GM18526 (cell line): ENCODE data around the gene RBM38.

Experiments used
- POLR2A ChIP-seq: IDR thresholded peaks from 3 replicates; pipeline ENCODE4 v1.6.1; 2011; ENCODE audit not compliant: insufficient read length; ENCODE audit errors: extremely low read depth

The RBM38 gene

DNA sequence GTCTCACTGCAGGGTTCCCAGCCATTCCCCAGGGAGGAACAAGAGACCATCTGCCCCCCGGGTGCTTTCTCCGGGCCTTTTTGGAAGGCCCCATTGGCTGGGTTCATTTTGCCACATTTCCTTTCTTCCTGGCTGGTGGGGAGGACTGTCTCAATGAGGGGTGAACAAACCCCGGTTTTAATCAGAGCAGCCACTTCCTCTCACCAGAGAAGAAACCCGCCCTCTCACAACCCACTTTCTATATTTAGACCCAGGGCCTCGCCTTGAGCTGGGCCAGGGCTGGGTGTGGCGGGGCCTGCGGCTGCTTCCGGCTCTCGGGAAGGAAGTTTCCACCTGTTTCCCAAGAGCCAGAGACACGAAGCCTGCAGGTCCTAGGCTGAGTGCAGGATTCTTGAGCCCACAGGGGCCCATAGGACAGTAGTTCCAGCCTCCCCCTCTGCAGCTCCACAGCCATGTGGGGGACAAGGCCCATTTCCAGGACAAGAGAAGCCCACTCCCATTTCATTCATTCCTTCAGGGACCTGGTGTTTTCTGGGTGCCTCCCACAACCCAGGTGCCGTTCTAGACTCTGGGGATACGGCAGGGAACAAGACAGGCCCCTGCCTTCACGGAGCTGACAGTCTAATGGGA is 41.8 kb downstream of the RBM38 start:
- no peak for TF ChIP-seq POLR2A

DNA sequence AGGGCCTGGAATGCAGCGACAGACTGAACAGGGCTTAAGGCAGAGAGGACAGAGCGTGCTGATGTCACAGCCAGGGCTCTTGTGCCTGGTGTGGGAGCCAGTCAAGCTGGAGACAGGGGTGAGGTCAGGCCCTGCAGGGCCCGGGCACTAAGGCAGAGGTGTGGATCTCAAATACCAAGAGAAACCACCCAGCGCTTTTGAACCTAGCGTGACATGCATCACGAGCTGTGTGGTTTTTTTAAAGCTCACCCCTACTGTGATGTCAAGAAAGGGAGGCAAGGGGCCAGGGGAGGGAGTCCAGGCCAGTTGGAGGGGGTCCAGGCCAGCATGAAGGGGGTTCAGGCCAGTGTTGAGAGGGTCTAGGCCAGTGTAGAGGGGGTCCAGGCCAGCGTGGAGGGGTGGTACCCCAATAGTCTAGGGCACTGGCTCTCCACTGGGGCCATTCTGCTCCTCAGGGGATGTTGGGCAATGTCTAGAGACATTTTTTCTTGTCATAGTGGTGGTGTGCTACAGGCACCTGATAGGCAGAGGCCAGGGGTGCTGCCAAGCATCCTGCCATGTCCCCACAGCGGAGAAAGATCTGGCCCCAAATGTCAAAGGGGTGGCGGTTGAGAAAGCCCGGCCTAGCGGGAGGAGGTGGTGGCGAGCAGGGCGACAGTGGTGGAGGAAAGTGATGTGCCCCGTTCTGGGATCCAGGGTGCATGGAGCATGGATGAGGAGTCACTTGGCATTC is 42.6 kb downstream of the RBM38 start:
- TF ChIP-seq POLR2A, result no peak

DNA sequence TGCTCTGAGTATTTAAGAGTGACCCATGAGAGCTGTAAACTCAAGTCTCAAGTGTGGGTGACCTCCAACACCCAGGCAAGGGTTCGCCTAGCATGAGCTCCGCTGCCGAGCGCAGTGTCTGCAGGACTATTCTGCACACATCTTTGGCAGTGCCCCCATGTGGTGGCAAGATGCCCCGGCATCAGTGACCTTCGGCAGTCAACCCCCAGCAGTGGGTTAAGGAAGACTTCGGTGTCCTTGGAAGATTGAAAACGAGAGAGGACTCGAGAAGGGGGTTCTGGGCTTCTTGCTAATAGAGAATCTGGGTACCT is 43.1 kb downstream of the RBM38 start:
- TF ChIP-seq POLR2A, result no peak

DNA sequence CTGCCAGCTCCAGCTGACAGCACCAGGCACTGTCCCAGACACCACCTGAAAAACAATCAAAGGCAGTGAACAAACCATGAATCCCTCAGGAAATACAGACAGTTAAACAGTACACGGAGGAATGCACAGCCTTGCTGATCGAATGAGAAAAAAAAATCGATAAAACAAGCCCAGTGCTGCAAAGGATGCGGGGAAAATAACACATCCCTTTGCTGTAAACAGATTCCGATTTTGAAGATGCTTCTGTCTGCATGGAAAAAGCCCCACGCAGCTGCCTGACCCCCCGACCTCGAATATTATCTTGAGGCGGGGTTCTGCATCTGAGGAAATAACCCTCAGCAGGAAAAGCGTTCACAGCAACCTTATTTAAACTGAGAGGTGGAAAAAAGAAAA is 43.9 kb downstream of the RBM38 start:
- no peak for TF ChIP-seq POLR2A

DNA sequence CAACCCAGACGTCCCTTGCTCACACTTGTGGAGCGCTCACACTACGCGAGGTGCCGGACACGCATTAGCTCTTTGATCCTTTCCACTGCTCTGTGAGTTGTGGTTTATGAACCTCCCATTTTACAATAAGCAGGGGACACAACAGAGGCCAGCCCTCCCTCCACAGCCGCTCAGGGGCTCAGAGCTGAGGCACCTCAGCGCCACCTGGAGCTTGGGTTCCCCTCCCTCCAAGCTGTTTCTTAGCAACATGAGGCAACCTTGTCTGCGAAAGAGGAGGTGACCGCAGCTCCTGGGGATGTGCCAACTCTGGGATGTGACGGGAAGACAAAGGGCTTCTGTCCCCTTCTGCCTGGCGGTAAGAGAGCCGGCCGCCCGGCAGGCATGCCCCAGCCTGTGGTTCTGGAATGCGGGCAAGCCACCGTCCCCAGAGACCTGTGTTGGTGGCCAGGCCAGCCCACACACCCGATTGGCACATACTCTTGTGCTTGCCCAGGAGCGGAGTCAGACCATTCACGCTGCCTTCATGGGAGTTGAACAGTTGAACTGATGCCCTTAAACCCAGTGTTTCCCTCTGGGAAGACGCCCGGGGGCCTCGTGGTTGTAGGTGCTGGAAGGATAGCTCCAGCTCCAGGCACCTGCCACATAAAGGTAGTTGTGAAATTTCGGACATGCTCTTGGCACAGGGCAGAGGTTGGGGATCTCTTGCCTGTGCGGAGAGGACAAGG is 44.5 kb downstream of the RBM38 start:
- no peak for TF ChIP-seq POLR2A

DNA sequence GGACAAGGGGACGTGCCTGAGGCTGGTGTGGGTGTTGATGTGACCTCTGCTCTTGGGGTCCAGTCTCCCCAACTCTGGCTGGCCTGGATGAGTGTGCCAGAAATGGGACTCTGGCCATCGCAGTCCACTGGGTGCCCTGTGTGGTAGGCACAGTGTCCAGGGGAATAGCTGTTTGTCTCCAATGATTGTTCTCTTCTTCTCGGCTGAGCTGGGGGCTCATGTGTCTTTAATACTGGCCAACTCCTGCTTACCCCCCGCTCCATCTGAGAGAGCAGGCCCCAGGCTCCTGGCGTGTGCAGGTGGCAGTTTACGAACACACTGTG is 45.0 kb downstream of the RBM38 start:
- no peak for TF ChIP-seq POLR2A

DNA sequence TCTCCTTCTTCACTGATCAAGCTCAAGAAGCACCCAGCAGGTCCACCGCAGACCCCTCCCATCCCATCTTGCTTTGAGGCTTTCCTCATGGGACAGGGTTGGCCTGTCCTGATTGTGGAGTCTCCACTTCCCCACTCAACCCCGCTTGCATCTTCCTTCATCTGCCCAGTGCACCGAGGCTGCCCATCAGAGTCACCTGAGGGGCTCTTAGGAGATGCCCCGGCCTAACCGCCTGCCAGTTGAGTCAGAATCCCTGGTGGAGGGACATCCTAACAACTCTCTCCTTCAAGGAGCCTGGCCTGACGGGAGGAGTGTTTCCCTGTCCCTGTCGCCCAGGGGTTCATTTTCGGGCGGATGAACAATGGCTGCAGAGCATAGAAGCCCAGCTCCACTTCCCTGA is 46.1 kb downstream of the RBM38 start:
- no peak for TF ChIP-seq POLR2A

DNA sequence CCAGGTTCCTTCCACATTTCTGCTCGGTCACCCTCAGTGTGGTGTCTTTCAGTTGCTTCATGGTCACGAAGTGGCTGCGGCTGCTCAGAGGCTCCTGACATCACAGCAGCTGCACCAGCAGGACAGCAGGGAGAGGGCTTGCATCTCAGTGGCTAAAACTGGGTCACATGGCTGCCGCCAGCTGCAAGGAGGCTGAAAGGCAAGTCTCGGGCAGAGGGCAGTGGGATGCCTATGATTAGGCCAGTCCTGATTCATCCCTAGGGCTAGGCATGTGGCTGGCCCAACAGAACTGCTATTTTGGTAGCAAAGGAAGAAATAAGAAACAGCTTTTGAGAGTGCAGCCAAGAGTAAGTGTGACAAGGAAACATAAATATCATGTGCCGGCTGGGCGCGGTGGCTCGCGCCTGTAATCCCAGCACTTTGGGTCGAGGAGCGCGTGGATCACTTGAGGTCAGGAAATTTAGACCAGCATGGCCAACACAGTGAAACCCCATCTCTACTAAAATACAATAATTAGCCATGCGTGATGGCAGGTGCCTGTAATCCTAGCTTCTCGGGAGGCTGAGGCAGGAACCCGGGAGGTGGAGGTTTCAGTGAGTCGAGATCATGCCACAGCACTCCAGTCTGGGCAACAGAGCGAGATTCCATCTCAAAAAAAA is 46.6 kb downstream of the RBM38 start:
- no peak for TF ChIP-seq POLR2A

DNA sequence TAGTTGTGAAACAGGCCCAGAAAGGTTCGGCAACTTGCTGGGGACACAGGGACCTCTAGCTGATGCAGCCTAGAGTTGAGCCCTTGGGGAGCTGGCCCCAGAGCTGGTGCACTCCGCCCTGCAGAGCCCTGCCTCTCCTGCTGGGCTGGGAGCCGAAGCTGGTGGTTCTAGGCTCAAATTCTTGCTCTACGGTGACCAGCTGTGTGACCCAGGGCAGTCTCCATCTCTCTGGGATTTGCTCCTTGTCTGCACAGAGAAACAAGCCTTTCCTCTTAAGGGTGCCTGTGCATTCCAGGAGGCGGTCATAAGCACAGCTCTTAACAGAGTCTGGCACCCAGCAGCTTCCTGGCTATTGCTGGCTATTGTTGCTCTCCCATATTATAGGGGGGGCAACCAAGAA is 47.4 kb downstream of the RBM38 start:
- TF ChIP-seq POLR2A, result no peak

DNA sequence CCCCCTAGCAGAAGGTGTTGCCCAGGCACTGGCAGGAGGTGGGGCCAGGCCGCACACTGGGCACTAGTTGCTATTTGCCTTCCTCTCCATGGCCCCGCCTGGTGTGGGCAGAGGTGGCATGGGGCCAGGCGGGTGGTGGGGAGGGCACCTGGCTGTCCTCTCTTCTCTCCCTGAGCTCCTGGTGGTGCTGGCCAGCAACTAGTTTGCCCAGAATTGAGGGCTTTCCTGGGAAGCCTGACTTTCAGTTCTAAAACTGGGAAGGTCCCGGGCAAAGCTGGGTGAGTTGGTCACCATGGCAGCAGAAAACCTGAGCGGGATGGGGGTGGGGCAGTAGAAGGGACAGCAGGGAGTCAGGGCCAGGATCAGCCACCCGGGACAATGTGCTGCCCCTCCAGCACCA is 48.2 kb downstream of the RBM38 start:
- no peak for TF ChIP-seq POLR2A

DNA sequence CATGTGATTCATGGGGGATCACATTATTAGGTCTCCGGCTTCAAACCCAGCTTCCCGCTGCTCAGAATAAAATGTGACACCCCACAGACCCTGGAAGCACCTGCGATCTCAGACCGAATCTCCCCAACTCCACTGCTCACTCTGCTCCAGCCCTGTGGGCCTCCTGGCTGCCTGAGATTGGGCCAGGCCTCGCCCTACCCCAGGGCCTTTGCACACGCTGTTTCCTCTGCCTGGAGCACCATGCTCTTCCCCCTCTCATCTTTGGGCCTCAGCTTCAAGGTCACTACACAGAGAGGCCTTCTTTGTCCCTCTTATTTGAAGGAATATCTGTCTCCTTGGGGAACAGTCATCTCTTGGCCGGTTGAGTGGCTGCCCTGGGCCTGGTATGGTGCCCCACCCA is 48.8 kb downstream of the RBM38 start:
- no peak for TF ChIP-seq POLR2A

DNA sequence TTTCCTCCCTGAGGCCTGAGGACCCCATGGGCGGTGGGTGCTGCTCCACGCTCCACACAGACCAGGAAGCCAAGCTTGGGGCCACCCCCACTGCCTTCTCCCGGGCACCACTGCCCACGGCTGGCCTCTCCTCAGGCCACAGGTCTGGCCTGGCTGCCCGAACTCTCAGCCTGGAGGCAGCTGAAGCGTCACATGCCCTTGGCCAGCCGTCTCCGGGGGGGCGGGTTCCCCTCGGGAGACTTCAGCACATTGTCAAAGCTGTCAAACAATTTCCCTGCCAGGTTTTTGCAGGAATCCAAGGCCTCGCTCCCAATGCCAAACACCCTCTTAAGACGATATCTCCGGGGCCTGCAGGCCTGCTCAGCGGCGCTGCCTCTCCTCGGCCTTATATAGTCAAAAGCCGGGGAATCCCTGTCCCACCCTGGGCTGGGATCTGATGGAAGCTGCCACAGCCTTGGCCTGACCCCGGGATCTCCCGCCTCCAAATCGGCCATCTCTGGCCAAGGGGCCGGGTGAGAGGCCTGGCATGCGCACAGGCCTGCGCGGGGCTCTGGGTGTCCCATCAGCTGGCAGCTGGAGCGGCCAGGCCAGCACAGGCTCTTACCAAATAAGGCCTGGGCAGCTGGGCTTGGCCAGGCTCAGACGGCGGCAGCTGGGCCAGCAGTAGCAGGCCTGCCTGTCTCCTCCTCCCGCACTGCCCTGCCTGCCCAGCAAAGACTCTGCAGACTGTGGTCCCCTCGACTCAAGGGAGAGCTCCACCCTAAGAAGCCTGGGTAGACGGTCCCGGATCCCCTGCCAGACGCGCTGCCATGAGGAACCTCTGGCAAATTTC is 49.7 kb downstream of the RBM38 start:
- TF ChIP-seq POLR2A, result no peak

DNA sequence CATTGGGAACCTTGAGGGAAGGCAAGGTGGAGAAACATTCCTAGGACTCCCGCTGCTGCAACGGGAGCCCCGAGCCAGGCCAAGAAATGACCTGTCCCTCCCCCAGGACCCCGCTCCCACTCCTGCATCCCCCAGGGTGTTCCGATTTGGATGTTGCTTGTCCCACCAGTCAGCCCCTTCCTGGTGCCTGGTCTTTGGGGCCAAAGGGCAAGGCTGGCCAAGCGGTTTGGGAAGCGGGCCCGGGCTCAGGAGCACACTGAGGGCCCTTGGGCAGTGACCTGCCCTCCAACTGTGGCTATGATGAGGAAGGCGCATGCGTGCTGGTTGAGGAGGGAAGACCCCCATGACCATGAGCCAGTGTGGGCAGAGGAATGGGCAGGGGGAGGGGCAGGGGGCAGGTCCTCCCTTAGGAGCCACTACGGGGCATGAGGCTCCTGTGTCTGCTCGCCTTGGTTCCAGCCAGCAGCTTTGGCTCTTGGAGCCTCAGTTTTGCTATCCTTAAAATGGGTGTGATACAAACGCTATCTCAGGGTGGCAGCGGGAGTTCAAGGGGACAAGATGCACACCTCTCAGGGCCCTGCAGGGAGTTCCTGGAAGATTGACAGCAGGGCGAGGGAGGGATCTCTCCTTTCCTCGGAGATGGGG is 50.4 kb downstream of the RBM38 start:
- no peak for TF ChIP-seq POLR2A

DNA sequence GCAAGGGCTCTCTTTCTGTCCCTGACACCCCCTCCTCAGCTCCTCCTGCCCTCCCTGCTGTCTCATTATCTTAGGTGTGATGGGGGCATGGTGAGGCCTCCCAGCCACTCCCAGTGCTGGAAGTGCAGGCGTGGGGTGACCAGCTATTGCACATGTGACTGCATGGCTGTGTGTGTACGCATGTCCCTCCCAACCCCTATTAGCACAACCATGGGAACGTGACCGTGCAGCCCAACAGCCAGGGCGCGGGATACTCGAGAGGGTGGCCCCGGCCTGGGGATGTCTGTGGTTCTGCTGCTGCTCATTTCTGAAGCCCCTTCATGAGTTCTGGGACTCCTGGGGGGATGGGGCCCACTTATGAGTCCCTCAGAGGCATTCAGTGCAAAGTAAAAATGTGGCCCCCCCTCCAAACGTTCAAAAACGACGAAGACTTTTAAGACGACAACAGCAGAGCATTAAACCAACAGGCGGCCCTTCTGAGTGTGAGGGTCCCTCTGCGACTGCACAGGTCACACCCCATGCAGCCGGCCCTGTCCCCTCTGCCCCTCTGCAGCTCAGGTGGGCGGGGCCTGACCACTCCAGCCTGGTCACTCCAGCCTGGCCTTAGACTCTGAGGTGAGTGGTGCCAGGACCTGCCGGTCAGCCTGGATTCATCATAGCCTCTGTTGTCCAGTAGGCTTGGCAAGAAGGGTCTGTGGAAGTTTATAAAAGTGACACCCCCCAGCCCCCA is 51.1 kb downstream of the RBM38 start:
- TF ChIP-seq POLR2A, result no peak

DNA sequence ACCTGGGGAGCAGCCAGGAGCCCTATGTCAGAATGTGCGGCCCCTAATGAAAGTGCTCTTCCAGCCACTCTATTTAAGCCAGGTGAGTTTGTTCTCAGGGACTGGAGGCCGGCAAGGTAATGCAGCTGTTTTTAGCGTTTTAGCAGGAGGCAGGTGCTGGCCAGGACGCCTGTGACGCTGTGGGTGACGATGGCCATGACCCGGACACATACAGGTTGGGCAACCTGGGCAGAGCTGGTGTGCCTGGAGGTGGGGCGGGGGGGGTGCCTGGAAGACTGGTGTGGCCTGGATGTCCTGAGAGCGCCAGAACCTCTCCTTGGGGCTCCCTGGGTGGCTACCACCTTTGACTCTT is 51.7 kb downstream of the RBM38 start:
- TF ChIP-seq POLR2A, result no peak
